HEK293T (cell line): ENCODE data around the gene LRRN1.

Experiments used
- BHLHE40 ChIP-seq: fragments of 450-650 bp; IDR thresholded peaks from 2 replicates; pipeline ENCODE4 v1.6.1; 2016; ENCODE audit warnings: mild to moderate bottlenecking, moderate library complexity, borderline replicate concordance
- CTBP1 ChIP-seq: fragments of 450-650 bp; IDR thresholded peaks from 2 replicates; pipeline ENCODE4 v1.6.1; 2016; ENCODE audit warnings: borderline replicate concordance
- FOXK2 ChIP-seq: fragments of 450-650 bp; IDR thresholded peaks from 2 replicates; pipeline ENCODE4 v1.6.1; 2016; ENCODE audit warnings: mild to moderate bottlenecking
- FOXM1 ChIP-seq: fragments of 450-650 bp; IDR thresholded peaks from 2 replicates; pipeline ENCODE4 v1.6.1; 2017; ENCODE audit warnings: mild to moderate bottlenecking, borderline replicate concordance
- LEF1 ChIP-seq: fragments of 450-650 bp; IDR thresholded peaks from 2 replicates; pipeline ENCODE4 v1.6.1; 2017; ENCODE audit warnings: mild to moderate bottlenecking, borderline replicate concordance
- SP1 ChIP-seq: fragments of 450-650 bp; IDR thresholded peaks from 2 replicates; pipeline ENCODE4 v1.6.1; 2017
- SUZ12 ChIP-seq: fragments of 450-650 bp; IDR thresholded peaks from 2 replicates; pipeline ENCODE4 v1.6.1; 2016; ENCODE audit warnings: mild to moderate bottlenecking
- ZNF384 ChIP-seq: fragments of 450-650 bp; IDR thresholded peaks from 2 replicates; pipeline ENCODE4 v1.6.1; 2016
- TF ChIP-seq, protein P1 (sequence below): fragments of 450-650 bp; IDR thresholded peaks from 2 replicates; pipeline ENCODE4 v1.6.1; 2016

GRCh38 chr3:3847994-3848922 lies 49.0 kb downstream of the LRRN1 start:
- no peak for TF ChIP-seq FOXK2
- no peak for TF ChIP-seq SP1
- TF ChIP-seq ZNF384 = no peak
- TF ChIP-seq FOXM1 = no peak
- no peak for TF ChIP-seq BHLHE40
- TF ChIP-seq CTBP1 = no peak
- no peak for TF ChIP-seq LEF1
- TF ChIP-seq, protein P1, sequence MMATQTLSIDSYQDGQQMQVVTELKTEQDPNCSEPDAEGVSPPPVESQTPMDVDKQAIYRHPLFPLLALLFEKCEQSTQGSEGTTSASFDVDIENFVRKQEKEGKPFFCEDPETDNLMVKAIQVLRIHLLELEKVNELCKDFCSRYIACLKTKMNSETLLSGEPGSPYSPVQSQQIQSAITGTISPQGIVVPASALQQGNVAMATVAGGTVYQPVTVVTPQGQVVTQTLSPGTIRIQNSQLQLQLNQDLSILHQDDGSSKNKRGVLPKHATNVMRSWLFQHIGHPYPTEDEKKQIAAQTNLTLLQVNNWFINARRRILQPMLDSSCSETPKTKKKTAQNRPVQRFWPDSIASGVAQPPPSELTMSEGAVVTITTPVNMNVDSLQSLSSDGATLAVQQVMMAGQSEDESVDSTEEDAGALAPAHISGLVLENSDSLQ = no peak
- TF ChIP-seq SUZ12 = no peak
